ENCODE results near the gene NOXO1.

The NOXO1 gene

GRCh38 chr16:1997494-1998359 lies 16.5 kb upstream of the NOXO1 start:
- DNase-seq (ENCODE audit: low read depth, low spot score), result no peak

GRCh38 chr16:1993731-1994131 lies 12.5 kb upstream of the NOXO1 start:
- no peak for DNase-seq (ENCODE audit: low read depth, low spot score)

GRCh38 chr16:1992704-1993317 lies 11.5 kb upstream of the NOXO1 start:
- no peak for DNase-seq (ENCODE audit: low read depth, low spot score)

- DNase-seq (ENCODE audit: low read depth, low spot score), result peak; percentile 50
These were observed 10.9 kb upstream of the NOXO1 start for GRCh38 chr16:1991948-1992703.

- no peak for DNase-seq (ENCODE audit: low read depth, low spot score)
These were observed 10.3 kb upstream of the NOXO1 start for GRCh38 chr16:1991588-1991947.

- no peak for DNase-seq (ENCODE audit: low read depth, low spot score)
These were observed 9.9 kb upstream of the NOXO1 start for GRCh38 chr16:1991135-1991551.

GRCh38 chr16:1990351-1991134 lies 9.3 kb upstream of the NOXO1 start:
- DNase-seq (ENCODE audit: low read depth, low spot score), result no peak

- DNase-seq (ENCODE audit: low read depth, low spot score), result no peak
These were observed 8.8 kb upstream of the NOXO1 start for GRCh38 chr16:1990101-1990350.

- DNase-seq (ENCODE audit: low read depth, low spot score), result no peak
These were observed 8.2 kb upstream of the NOXO1 start, which contains the start of gene SYNGR3 for GRCh38 chr16:1989209-1990100. TSS of gene SYNGR3 (plus strand) at chr16:1989970. CDS start at chr16:1990103, 133 bp downstream.

GRCh38 chr16:1987198-1987597 lies 5.9 kb upstream of the NOXO1 start:
- DNase-seq (ENCODE audit: low read depth, low spot score), result no peak

- DNase-seq (ENCODE audit: low read depth, low spot score), result no peak
These were observed 4.3 kb upstream of the NOXO1 start for GRCh38 chr16:1985466-1986150.

- no peak for DNase-seq (ENCODE audit: low read depth, low spot score)
These were observed 3.3 kb upstream of the NOXO1 start for GRCh38 chr16:1984347-1985225.

- peak; percentile 68 for DNase-seq (ENCODE audit: low read depth, low spot score)
These were observed 2.5 kb upstream of the NOXO1 start, which contains the start of gene GFER for GRCh38 chr16:1983544-1984346. TSS of gene GFER (plus strand) at chr16:1984193. CDS start at chr16:1984219, 26 bp downstream.

- DNase-seq (ENCODE audit: low read depth, low spot score), result no peak
These were observed 1.8 kb upstream of the NOXO1 start for GRCh38 chr16:1982991-1983543.

- DNase-seq (ENCODE audit: low read depth, low spot score), result no peak
These were observed 754 bp upstream of the NOXO1 start for GRCh38 chr16:1982013-1982433.

- DNase-seq (ENCODE audit: low read depth, low spot score), result no peak
These were observed 540 bp downstream of the NOXO1 start for GRCh38 chr16:1980770-1981087.

- no peak for DNase-seq (ENCODE audit: low read depth, low spot score)
These were observed 1.1 kb downstream of the NOXO1 start for GRCh38 chr16:1980030-1980769.
